SK-N-SH (cell line): ENCODE data around the gene KYNU. TPM values are rescaled to one million over a fixed set of nuclear protein-coding genes. Genes with fewer than 3 reads are reported as not detected.

Source experiments
- CTCF ChIA-PET: fragments of 300-600, 350-600 bp; formaldehyde crosslinking; extraction: SDS; loops from one replicate; lab custom pipeline; 2021; lab: Yijun Ruan, JAX
- POLR2A ChIA-PET: fragments of 350-600 bp; sonication (Branson Sonifier 250); formaldehyde crosslinking; extraction: SDS; loops from one replicate; lab custom pipeline; 2020; ENCODE audit warnings: antibody characterized with exemption, inconsistent platforms; lab: Yijun Ruan, JAX
- DNase-seq: peaks from one replicate; pipeline ENCODE4 v3.0.0; 2012
- H2AFZ ChIP-seq: fragments of 200-600 bp; sonication (generic); 2 replicates; pipeline ENCODE4 v1.8.1; 2016; ENCODE audit warnings: antibody characterized with exemption, mild to moderate bottlenecking, low read depth
- H3F3A ChIP-seq: fragments of 200-600 bp; sonication (generic); replicated peaks from 2 replicates; pipeline ENCODE3; 2016; ENCODE audit warnings: antibody characterized with exemption, mild to moderate bottlenecking; ENCODE audit not compliant: insufficient read depth
- H3K27ac ChIP-seq, 2 experiments: fragments of 200-500 bp in 1 of 2; fragments of 200-600 bp in 1 of 2; sonication (Bioruptor generic) in 1 of 2; sonication (generic), shearing (Covaris generic) in 1 of 2; 2 replicates each; pipeline versions ENCODE4 v1.5.1 to v1.6.1; 2014 to 2016; ENCODE audit warnings: low read depth in 2 of 2, inconsistent platforms in 1 of 2, low read length in 1 of 2, mild to moderate bottlenecking in 1 of 2, mixed read lengths in 1 of 2
- H3K27me3 ChIP-seq: fragments of 200-600 bp; sonication (generic), shearing (Covaris generic); 2 replicates; pipeline ENCODE4 v1.6.1; 2016; ENCODE audit warnings: mixed run types; ENCODE audit not compliant: insufficient read depth
- H3K36me3 ChIP-seq, 2 experiments: fragments of 200-500 bp in 1 of 2; fragments of 200-600 bp in 1 of 2; sonication (Bioruptor generic) in 1 of 2; sonication (generic) in 1 of 2; replicated peaks in 1 of 2; 2 replicates each; pipeline versions ENCODE3 to v1.5.1; 2014 to 2016; ENCODE audit warnings: low read length in 1 of 2, mild to moderate bottlenecking in 1 of 2; ENCODE audit not compliant: insufficient read depth in 2 of 2, control insufficient read depth in 1 of 2
- H3K4me1 ChIP-seq, 2 experiments: fragments of 200-500 bp in 1 of 2; fragments of 200-600 bp in 1 of 2; sonication (Bioruptor generic) in 1 of 2; sonication (generic), shearing (Covaris generic) in 1 of 2; 2 replicates each; pipeline versions ENCODE4 v1.5.1 to v1.6.1; 2014 to 2016; ENCODE audit warnings: low read depth in 1 of 2, low read length in 1 of 2, mixed run types in 1 of 2; ENCODE audit not compliant: insufficient read depth in 2 of 2, control insufficient read depth in 1 of 2
- H3K4me2 ChIP-seq: fragments of 200-600 bp; sonication (generic), shearing (Covaris generic); 2 replicates; pipeline ENCODE4 v1.6.1; 2017; ENCODE audit warnings: mixed run types
- H3K4me3 ChIP-seq, 2 experiments: fragments of 200-500 bp in 1 of 2; fragments of 200-600 bp in 1 of 2; sonication (Bioruptor generic) in 1 of 2; sonication (generic), shearing (Covaris generic) in 1 of 2; 2 replicates each; pipeline versions ENCODE4 v1.5.1 to v1.8.1; 2014 to 2016; ENCODE audit warnings: low read depth in 2 of 2, inconsistent platforms in 1 of 2, low read length in 1 of 2, mild to moderate bottlenecking in 1 of 2, mixed read lengths in 1 of 2, moderate library complexity in 1 of 2
- H3K79me2 ChIP-seq: fragments of 200-600 bp; sonication (generic); 2 replicates; pipeline ENCODE4 v1.8.1; 2017; ENCODE audit warnings: mild to moderate bottlenecking; ENCODE audit not compliant: insufficient read depth
- H3K9ac ChIP-seq: fragments of 200-600 bp; sonication (generic); 2 replicates; pipeline ENCODE4 v1.6.1; 2017; ENCODE audit warnings: mixed run types
- H3K9me2 ChIP-seq: fragments of 200-600 bp; sonication (generic); 2 replicates; pipeline ENCODE4 v1.6.1; 2017; ENCODE audit warnings: mixed run types
- H3K9me3 ChIP-seq: fragments of 200-600 bp; sonication (generic); 2 replicates; pipeline ENCODE4 v1.6.1; 2017; ENCODE audit warnings: mixed run types, mild to moderate bottlenecking, moderate library complexity
- H4K20me1 ChIP-seq: fragments of 200-600 bp; sonication (generic); 2 replicates; pipeline ENCODE4 v1.6.1; 2017; ENCODE audit warnings: mild to moderate bottlenecking, mixed run types; ENCODE audit not compliant: insufficient read depth
- CHD2 ChIP-seq: fragments of 150-350 bp; IDR thresholded peaks from 2 replicates; pipeline ENCODE4 v1.6.1; 2018; ENCODE audit warnings: low read length; ENCODE audit not compliant: partially characterized antibody
- FOXJ3 ChIP-seq: sonication (generic); formaldehyde crosslinking; IDR thresholded peaks from 2 replicates; pipeline ENCODE4 v1.5.1; 2020; ENCODE audit warnings: mild to moderate bottlenecking, missing genetic modification reagents
- FOXM1 ChIP-seq: IDR thresholded peaks from 2 replicates; pipeline ENCODE4 v1.4.0; 2012; ENCODE audit warnings: low read depth, mild to moderate bottlenecking
- GABPA ChIP-seq: IDR thresholded peaks from 2 replicates; pipeline ENCODE4 v1.4.0; 2012; ENCODE audit warnings: low read depth, mild to moderate bottlenecking
- GATA2 ChIP-seq: sonication (generic); formaldehyde crosslinking; IDR thresholded peaks from 2 replicates; pipeline ENCODE4 v1.5.0; 2020; ENCODE audit warnings: mild to moderate bottlenecking, missing genetic modification reagents
- IRF3 ChIP-seq: fragments of 150-350 bp; IDR thresholded peaks from 2 replicates; pipeline ENCODE4 v1.6.1; 2016; ENCODE audit warnings: mild to moderate bottlenecking, low read depth, low read length
- JUND ChIP-seq: IDR thresholded peaks from 2 replicates; pipeline ENCODE4 v1.4.0; 2012
- MEF2A ChIP-seq: IDR thresholded peaks from 2 replicates; pipeline ENCODE4 v1.4.0; 2012; ENCODE audit warnings: low read depth, borderline replicate concordance
- MXI1 ChIP-seq: IDR thresholded peaks from 2 replicates; pipeline ENCODE4 v1.6.1; 2012; ENCODE audit warnings: mild to moderate bottlenecking, low read depth, low read length, improper control_type of control experiment
- PBX3 ChIP-seq: IDR thresholded peaks from 2 replicates; pipeline ENCODE4; 2012
- RAD21 ChIP-seq: IDR thresholded peaks from 2 replicates; pipeline ENCODE4 v1.6.1; 2012; ENCODE audit warnings: mild to moderate bottlenecking, low read length
- RFX5 ChIP-seq: IDR thresholded peaks from 2 replicates; pipeline ENCODE4 v1.6.1; 2012; ENCODE audit warnings: mild to moderate bottlenecking, improper control_type of control experiment, low read length
- RXRA ChIP-seq: IDR thresholded peaks from 2 replicates; pipeline ENCODE4 v1.4.0; 2012; ENCODE audit warnings: low read depth, mild to moderate bottlenecking, borderline replicate concordance
- YY1 ChIP-seq: IDR thresholded peaks from 2 replicates; pipeline ENCODE4 v1.4.0; 2012; ENCODE audit warnings: low read depth, mild to moderate bottlenecking
- ZBTB33 ChIP-seq: IDR thresholded peaks from 2 replicates; pipeline ENCODE4 v1.4.0; 2012; ENCODE audit warnings: low read depth, borderline replicate concordance
- WGBS: methylation state at CpG from one replicate; pipeline ENCODE4 v1.1.6; 2017; ENCODE audit warnings: low lambda C conversion rate; 5-methylcytosine and 5-hydroxymethylcytosine counted together
- polyA plus RNA-seq, 3 experiments: library from polyadenylated mRNA; depleted of rRNA; stranded (reverse); fragments of >200 nt; gene quantifications; 2 replicates each; pipeline ENCODE4 v1.2.3, GENCODE V29; 2012

The KYNU gene
- polyA plus RNA-seq, 1 of the 3 experiments (the other 2 are of a cell fraction) = not detected

GRCh38 chr2:142961202-142961601, 83.7 kb downstream of the KYNU start:
- 33% methylated on average over 1 of the region's 1 CpG for WGBS
- Histone ChIP-seq H3K36me3 (no peaks in the 10 kb centered on the region), H3K9me3 (peaks cover 6% of the 10 kb centered on the region; the same call in 1 of the 2 replicates), H3K4me3 (no peak overlapping the region), H2AFZ (no peak overlapping the region; the same call in 1 of the 2 replicates), H3K4me2 (no peak overlapping the region), H3K27me3 (no peaks in the 10 kb centered on the region), H3K79me2 (no peaks in the 10 kb centered on the region), H3K4me1 (no peaks in the 10 kb centered on the region), H3K9me2 (no peaks in the 10 kb centered on the region), H3K9ac (no peak overlapping the region), H4K20me1 (no peaks in the 10 kb centered on the region), H3K27ac (no peak overlapping the region), H3F3A (no peaks in the 10 kb centered on the region)
- ChIA-PET CTCF (no interaction called here), POLR2A (no interaction called here)
- DNase-seq = no peak
- TF ChIP-seq FOXJ3 (CRISPR knock-in tag) (no peak), RXRA (no peak), FOXM1 (no peak), YY1 (no peak), JUND (no peak), PBX3 (no peak), CHD2 (no peak), ZBTB33 (no peak), RFX5 (no peak), GABPA (no peak), MXI1 (no peak), GATA2 (no peak), MEF2A (no peak), RAD21 (no peak)

- no peak overlapping the region for H2AFZ ChIP-seq
- no peak overlapping the region for H3K4me3 ChIP-seq
- ChIA-PET CTCF (interaction anchor here (1.4 to 2.0 kb wide), 2 partner anchors 8 to 15 kb away, joined by 3 to 6 read pairs; no protein-coding TSS in a partner anchor), POLR2A (no interaction called here)
- no peak for DNase-seq
- WGBS = 28% methylated on average over 1 of the region's 1 CpG
- H3K9me3 ChIP-seq = peaks cover 6% of the 10 kb centered on the region; the same call in 1 of the 2 replicates
- H3K4me1 ChIP-seq = no peaks in the 10 kb centered on the region
- no peak overlapping the region for H3K27ac ChIP-seq
- H3K27me3 ChIP-seq = no peaks in the 10 kb centered on the region
- H3F3A ChIP-seq = no peaks in the 10 kb centered on the region
- no peak overlapping the region for H3K4me2 ChIP-seq
- H4K20me1 ChIP-seq = no peaks in the 10 kb centered on the region
- no peak overlapping the region for H3K9ac ChIP-seq
- no peaks in the 10 kb centered on the region for H3K9me2 ChIP-seq
- H3K79me2 ChIP-seq = no peaks in the 10 kb centered on the region
- no peaks in the 10 kb centered on the region for H3K36me3 ChIP-seq
- no peak for TF ChIP-seq IRF3
- no peak for TF ChIP-seq RFX5
Measured at GRCh38 chr2:142965443-142965842, 88.0 kb downstream of the KYNU start.
